GM19455 (cell line): ENCODE measurements around the gene IL26.
"Not testable (repeated sequence)": the region's sequence is repeated elsewhere in the genome, so short reads cannot be mapped to it uniquely, and the experiment has no call there.

Experiments used
- ATAC-seq: cut with Tn5 transposase; IDR thresholded peaks from one replicate; pipeline ENCODE4 v1.9.1; 2021; ENCODE audit not compliant: unreplicated experiment

The IL26 gene

GRCh38 chr12:68240079-68240478 is 14.5 kb upstream of the IL26 start:
- no peak for ATAC-seq

DNA sequence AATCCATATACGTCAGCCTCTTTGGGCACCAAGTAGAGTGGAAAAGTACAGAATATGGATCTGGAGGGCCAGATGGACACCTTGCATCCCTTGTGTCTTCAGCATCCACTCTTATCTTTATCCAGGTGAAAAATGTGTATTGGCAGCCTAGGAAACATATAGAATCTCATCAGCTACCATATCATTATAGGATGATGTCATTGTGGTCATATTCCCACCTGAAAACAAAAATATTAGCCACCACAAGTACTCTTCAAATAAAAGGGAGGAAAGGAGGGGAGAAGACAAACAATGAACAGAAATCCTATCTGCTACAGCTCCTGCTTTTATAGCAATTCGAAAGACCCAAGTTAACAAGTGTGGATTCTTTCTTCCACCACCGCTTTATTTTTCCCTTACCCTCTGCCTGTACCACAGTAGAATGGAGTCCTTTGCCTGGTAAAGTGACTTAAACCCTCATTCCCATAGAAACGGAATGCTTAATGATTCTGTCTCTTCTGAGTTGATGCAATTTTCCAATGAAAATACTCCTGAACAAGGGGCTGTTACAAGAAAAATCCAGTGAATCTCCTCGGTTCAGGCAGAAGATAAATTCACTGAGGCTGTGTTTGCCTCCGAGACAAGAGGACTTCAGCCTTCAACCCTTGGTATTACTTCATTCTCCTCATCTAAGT is 13.8 kb upstream of the IL26 start:
- no peak for ATAC-seq

DNA sequence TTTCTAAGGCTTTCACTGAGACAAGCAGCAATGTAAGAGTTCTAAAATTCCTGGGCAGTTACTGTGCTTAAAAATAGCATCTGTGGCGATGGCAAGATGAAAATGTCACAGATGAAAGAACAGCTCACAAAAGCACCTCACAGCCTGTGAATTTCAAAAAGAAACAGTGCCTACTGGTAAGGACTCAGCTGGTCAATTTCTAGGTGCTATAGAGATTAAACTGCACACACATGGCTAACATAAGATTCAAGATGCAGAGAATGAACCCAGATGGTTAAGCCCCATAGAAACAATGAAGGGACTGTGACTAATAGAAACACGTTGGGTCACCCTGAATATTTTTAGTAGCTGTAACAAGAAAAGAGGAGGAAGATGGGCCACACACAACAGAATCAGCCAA is 12.0 kb upstream of the IL26 start:
- no peak for ATAC-seq

- ATAC-seq: peak; percentile 4
These were observed 11.5 kb upstream of the IL26 start for GRCh38 chr12:68237078-68237477.

DNA sequence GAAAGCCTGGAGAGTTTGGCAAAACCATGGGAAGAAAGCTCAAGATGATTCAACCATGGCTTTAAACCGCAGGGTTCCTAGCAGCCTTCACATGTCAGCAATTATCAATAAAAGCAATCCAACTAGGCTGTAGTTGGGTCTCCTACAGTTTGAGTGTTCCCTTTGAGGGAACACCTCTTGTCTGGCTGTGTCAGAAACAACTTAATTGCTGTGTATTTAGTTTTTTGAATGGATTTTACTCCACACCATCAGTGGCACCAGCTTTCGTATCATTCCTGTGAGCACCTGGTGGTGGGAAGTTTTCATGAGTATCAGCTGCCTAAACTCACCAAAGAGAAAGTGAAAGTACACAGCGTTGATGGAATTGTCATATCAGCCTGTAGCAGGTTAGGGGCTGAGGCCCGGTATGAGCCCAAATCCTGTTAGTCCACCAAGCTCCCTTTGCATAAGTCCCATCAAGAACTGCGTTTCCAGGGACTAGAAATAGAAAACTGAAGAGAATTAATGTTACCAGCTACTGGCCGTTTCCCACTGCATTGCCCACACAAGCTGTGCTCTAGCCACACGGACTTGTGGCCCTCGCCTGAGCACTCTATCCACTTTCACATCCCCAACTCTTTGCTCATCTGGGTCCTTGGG is 10.9 kb upstream of the IL26 start:
- peak; percentile 69 for ATAC-seq

GRCh38 chr12:68235576-68235975 is 10.0 kb upstream of the IL26 start:
- ATAC-seq: no peak

- ATAC-seq: no peak
These were observed 8.5 kb upstream of the IL26 start for GRCh38 chr12:68234140-68234539.

DNA sequence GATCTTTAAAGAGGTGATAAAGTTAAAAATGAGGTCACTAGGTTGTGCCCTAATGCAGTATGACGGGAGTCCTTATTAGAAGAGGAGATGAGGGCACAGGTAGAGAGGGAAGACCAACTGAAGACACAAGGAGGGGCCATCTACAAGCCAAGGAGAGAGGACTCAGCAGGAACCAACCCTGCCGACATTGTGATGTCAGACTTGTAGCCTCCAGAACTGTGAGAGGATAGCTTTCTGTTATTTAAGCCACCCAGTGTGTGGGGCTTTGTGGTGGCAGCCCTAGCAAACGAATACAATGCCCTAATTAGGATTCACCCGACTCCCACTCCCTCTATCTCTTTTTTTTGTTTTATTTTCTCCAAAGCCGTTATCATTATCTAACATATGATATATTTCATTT is 7.9 kb upstream of the IL26 start:
- no peak for ATAC-seq

- ATAC-seq: no peak
These were observed 6.1 kb upstream of the IL26 start for GRCh38 chr12:68231691-68232090.

- no peak for ATAC-seq
These were observed 5.6 kb upstream of the IL26 start for GRCh38 chr12:68231229-68231628.

DNA sequence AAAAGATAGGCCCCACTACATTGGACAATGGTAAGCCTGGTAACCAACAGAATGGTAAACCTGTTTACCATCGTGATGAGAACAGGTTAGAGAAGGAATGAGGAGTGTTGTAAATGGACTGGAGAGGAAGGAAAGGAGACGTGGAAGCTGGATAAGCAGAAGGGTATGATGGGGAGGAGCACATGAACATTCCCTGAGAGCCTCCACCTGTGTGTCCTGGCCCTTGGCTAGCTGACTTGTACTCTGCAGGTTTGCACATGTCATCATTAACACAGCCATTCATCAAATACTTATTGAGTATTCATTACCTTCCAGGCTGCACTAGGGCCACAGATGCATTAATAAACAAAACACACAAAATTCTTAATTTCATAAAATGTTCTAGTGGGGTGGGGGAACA is 4.3 kb upstream of the IL26 start:
- ATAC-seq: no peak

DNA sequence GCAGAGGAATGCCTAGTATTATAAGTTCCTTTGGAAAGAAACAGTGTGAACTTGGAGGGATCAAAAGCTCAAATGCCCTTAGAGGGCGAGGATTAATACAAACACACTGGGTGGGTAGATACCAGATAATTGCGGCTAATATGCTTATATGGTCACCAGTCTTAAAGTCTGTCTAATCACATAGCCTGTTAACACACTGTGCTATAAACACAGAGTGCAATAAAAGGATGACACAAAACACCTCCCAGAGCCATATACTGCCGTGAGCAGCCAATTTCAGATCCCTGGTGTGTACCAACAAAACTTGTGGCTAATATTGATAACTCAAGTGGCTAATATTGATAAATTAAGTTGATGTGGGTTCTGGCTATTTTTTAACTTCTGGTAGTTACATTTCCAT is 1.7 kb upstream of the IL26 start:
- no peak for ATAC-seq

GRCh38 chr12:68224613-68225285 is 861 bp downstream of the IL26 start:
- no peak for ATAC-seq

DNA sequence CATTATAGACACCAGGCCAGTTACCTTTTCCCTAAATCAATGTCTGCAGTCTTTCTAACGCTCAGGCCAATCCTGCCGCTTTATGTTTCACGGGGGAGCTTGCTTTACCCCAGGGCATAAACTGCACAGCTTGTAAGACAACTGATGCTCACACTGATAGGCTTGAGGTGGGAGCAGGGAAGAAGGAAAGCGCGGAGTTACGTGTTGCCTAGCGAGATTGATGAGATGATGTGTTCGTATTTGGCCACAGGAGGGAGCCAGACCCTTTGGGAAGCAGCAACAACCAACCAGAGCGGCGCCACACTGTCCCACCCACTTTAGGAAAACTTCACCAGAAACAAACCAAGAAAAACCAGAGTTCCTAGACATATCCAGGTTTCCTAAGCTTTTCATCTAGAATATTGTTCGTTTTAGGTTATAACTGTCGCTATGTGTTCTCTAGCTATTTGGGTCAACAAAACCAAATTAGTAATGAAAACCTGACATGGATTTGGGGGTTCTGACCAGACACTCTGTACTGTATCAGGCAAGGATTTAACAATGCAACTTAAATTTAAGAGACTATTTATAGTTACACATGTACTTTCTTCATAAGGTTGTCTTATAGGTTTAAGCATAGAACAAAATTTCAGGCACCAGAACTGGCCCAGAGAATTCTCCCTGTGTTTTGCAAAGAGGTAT is 2.4 kb downstream of the IL26 start:
- peak; percentile 98 for ATAC-seq

GRCh38 chr12:68222326-68222725 is 3.3 kb downstream of the IL26 start:
- no peak for ATAC-seq

GRCh38 chr12:68221497-68221896 is 4.1 kb downstream of the IL26 start:
- ATAC-seq: no peak

- no peak for ATAC-seq
These were observed 14.7 kb downstream of the IL26 start for GRCh38 chr12:68210875-68211274.

DNA sequence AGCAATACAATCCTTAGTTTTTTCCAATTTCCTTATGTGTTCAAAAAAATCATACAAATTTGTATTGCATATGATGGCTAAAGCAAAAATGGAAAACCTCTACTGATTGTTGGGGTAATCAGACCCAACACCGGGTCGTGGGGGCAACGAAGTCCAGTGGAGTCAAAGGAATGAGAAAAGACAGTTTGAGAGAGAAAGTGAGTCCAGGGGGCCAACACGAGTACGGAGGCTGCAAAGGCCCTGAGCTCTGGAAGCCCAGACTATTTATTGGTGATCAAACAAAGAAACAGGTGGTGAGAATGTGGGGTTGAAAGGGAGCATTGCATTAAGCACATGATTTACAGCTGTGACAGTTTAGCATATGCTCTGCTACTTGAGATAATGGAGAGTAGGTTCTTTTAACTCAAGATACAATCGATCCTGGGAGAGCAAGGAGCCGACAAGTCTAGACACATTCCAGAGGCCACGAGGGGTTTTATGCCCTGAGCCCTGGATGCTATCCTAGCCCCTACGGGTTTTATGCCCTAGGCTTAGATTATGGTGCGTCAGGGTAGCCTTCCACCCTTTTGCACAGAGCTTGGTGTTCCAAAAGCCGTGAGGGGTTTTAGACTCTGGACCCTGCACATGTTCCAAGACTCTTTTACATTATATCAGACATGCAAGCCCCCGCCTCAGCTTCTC is 16.4 kb downstream of the IL26 start:
- not testable (repeated sequence) for ATAC-seq

GRCh38 chr12:68207276-68207675 is 18.3 kb downstream of the IL26 start:
- no peak for ATAC-seq

- ATAC-seq: no peak
These were observed 19.2 kb downstream of the IL26 start for GRCh38 chr12:68206446-68206845.

DNA sequence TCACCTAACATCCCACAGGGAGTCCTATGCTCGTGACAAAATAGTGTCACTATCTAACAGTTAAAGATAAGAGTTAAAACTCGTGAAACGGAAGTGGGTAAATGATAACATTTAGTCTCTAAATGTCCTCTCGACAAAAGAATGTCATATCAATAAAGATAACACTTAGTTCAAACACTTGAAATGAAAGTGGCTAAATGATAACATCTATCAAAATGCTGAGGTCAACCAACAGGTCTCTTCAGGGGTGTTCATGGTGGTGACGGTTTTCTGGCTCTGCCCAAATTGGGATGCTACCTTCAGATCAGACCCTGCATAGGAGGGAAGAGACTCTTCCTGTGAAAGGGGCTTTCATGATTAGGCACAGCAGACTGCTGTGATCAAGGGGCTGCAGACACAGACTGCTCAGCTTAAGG is 22.1 kb downstream of the IL26 start:
- no peak for ATAC-seq
